OCI-LY7 (cell line): ENCODE results near the gene DGKQ.

Experiments used
- CTCF ChIP-seq: fragments of 200-600 bp; sonication (generic); conservative IDR thresholded peaks from 2 replicates; pipeline ENCODE4 v1.5.1; 2014; ENCODE audit warnings: mild to moderate bottlenecking, antibody characterized with exemption, low read length, moderate library complexity, mixed read lengths
- EZH2phosphoT487 ChIP-seq: fragments of 200-600 bp; sonication (generic); IDR thresholded peaks from 2 replicates; pipeline ENCODE4 v1.6.1; 2018; ENCODE audit warnings: low read depth, borderline replicate concordance, mild to moderate bottlenecking, mixed run types, antibody characterized with exemption, low read length, moderate library complexity, mixed read lengths

GRCh38 chr4:909821-910220 is 63.5 kb downstream of the DGKQ start:
- TF ChIP-seq EZH2phosphoT487 (no peak), CTCF (no peak)
